Muscle of leg (tissue), 11 donors: ENCODE data around the gene GPHN. TPM values are rescaled to one million over a fixed set of nuclear protein-coding genes. Genes with fewer than 3 reads are reported as not detected.

Experiments used
- DNase-seq: peaks from one replicate; pipeline ENCODE4 v3.0.0; 2013
- H3K27ac ChIP-seq: one replicate; pipeline ENCODE4 v1.5.1; 2013; ENCODE audit warnings: mild to moderate bottlenecking, low read length, control low read depth
- H3K27me3 ChIP-seq: one replicate; pipeline ENCODE4 v1.6.1; 2013; ENCODE audit warnings: low read length; ENCODE audit not compliant: control insufficient read depth, insufficient read depth
- H3K36me3 ChIP-seq: one replicate; pipeline ENCODE4 v1.6.1; 2013; ENCODE audit warnings: low read length; ENCODE audit not compliant: control insufficient read depth, insufficient read depth
- H3K4me1 ChIP-seq: one replicate; pipeline ENCODE4 v1.6.1; 2013; ENCODE audit warnings: low read length; ENCODE audit not compliant: control insufficient read depth, insufficient read depth
- H3K4me3 ChIP-seq: one replicate; pipeline ENCODE4 v1.5.1; 2013; ENCODE audit warnings: low read length, control low read depth
- H3K9me3 ChIP-seq: replicated peaks from 2 replicates; pipeline ENCODE4 v1.6.1; 2013; ENCODE audit warnings: low read depth, low read length; ENCODE audit not compliant: control insufficient read depth
- WGBS: methylation state at CpG from one replicate; pipeline ENCODE4 v1.1.5; 2013; ENCODE audit warnings: missing lambda C conversion rate; ENCODE audit not compliant: insufficient coverage; 5-methylcytosine and 5-hydroxymethylcytosine counted together
- polyA plus RNA-seq, 8 donors: library from polyadenylated mRNA; unstranded; fragments of 120-200 nt; gene quantifications; one replicate each; pipeline versions ENCODE4 v1.2.1 to v1.2.3, GENCODE V29; 2013; ENCODE audit warnings: inconsistent platforms in 1 of 8, low replicate concordance in 1 of 8; ENCODE audit not compliant: insufficient read length in 8 of 8, insufficient read depth in 1 of 8
- total RNA-seq: library from RNA; stranded (reverse); fragments of 120-200 nt; gene quantifications from one replicate; pipeline ENCODE4 v1.2.4, GENCODE V29; 2013

GPHN gene
- total and polyA plus RNA-seq, 9 donors = 13.6 to 19.4 (median 16.5) TPM

GRCh38 chr14:67186789-67187584, 679.0 kb downstream of the GPHN start:
- no peak overlapping the region for H3K27ac ChIP-seq
- no peaks in the 10 kb centered on the region for H3K9me3 ChIP-seq
- no peaks in the 10 kb centered on the region for H3K4me1 ChIP-seq
- 40% methylated on average over 6 of the region's 7 CpGs for WGBS
- H3K4me3 ChIP-seq = no peak overlapping the region
- peak; percentile 19 for DNase-seq
- H3K36me3 ChIP-seq = no peaks in the 10 kb centered on the region
- H3K27me3 ChIP-seq = no peaks in the 10 kb centered on the region

GRCh38 chr14:67187826-67188225, 679.9 kb downstream of the GPHN start:
- WGBS = no CpG with 5 or more reads among the region's 2 CpGs
- no peak for DNase-seq

GRCh38 chr14:67188326-67188725, 680.4 kb downstream of the GPHN start:
- Histone ChIP-seq H3K27me3 (no peaks in the 10 kb centered on the region), H3K9me3 (no peaks in the 10 kb centered on the region)
- no CpG with 5 or more reads among the region's 4 CpGs for WGBS

More at GRCh38 chr14:67187826-67188225, 679.9 kb downstream of the GPHN start:
- H3K27me3 ChIP-seq = no peaks in the 10 kb centered on the region
- H3K4me1 ChIP-seq = no peaks in the 10 kb centered on the region
- no peaks in the 10 kb centered on the region for H3K9me3 ChIP-seq
- H3K4me3 ChIP-seq = no peak overlapping the region
- H3K27ac ChIP-seq = no peak overlapping the region
- H3K36me3 ChIP-seq = no peaks in the 10 kb centered on the region

GRCh38 chr14:67191768-67192290, 683.9 kb downstream of the GPHN start:
- DNase-seq = no peak
- no peaks in the 10 kb centered on the region for H3K36me3 ChIP-seq
- WGBS = no CpG with 5 or more reads among the region's 8 CpGs
- no peak overlapping the region for H3K4me3 ChIP-seq
- no peaks in the 10 kb centered on the region for H3K9me3 ChIP-seq
- no peaks in the 10 kb centered on the region for H3K4me1 ChIP-seq
- H3K27me3 ChIP-seq = no peaks in the 10 kb centered on the region
- H3K27ac ChIP-seq = no peak overlapping the region

More at GRCh38 chr14:67188326-67188725, 680.4 kb downstream of the GPHN start:
- H3K4me3 ChIP-seq = no peak overlapping the region
- DNase-seq = no peak
- H3K36me3 ChIP-seq = no peaks in the 10 kb centered on the region
- no peaks in the 10 kb centered on the region for H3K4me1 ChIP-seq
- H3K27ac ChIP-seq = no peak overlapping the region

GRCh38 chr14:67192366-67192765, 684.4 kb downstream of the GPHN start:
- DNase-seq = no peak
- no peak overlapping the region for H3K27ac ChIP-seq
- H3K4me1 ChIP-seq = no peaks in the 10 kb centered on the region
- H3K4me3 ChIP-seq = no peak overlapping the region
- no peaks in the 10 kb centered on the region for H3K9me3 ChIP-seq
- H3K27me3 ChIP-seq = no peaks in the 10 kb centered on the region
- H3K36me3 ChIP-seq = no peaks in the 10 kb centered on the region
- WGBS = no CpG with 5 or more reads among the region's 2 CpGs

- H3K9me3 ChIP-seq = no peaks in the 10 kb centered on the region
- H3K4me3 ChIP-seq = no peak overlapping the region
- no peaks in the 10 kb centered on the region for H3K4me1 ChIP-seq
- no CpG with 5 or more reads among the region's 2 CpGs for WGBS
- no peaks in the 10 kb centered on the region for H3K27me3 ChIP-seq
- no peak for DNase-seq
- H3K36me3 ChIP-seq = no peaks in the 10 kb centered on the region
- no peak overlapping the region for H3K27ac ChIP-seq
Observed at GRCh38 chr14:67195279-67195678, 687.3 kb downstream of the GPHN start.

- H3K27me3 ChIP-seq = no peaks in the 10 kb centered on the region
- H3K4me3 ChIP-seq = no peak overlapping the region
- 83% methylated on average over 3 of the region's 6 CpGs for WGBS
- no peak overlapping the region for H3K27ac ChIP-seq
- no peaks in the 10 kb centered on the region for H3K9me3 ChIP-seq
- DNase-seq = no peak
- no peaks in the 10 kb centered on the region for H3K4me1 ChIP-seq
- H3K36me3 ChIP-seq = no peaks in the 10 kb centered on the region
Observed at GRCh38 chr14:67199016-67199415, 691.1 kb downstream of the GPHN start.

GRCh38 chr14:67207810-67208209, 699.9 kb downstream of the GPHN start:
- WGBS = 69% methylated on average over 7 of the region's 8 CpGs
- H3K9me3 ChIP-seq = no peaks in the 10 kb centered on the region
- H3K36me3 ChIP-seq = no peaks in the 10 kb centered on the region
- DNase-seq = no peak
- no peaks in the 10 kb centered on the region for H3K27me3 ChIP-seq
- no peaks in the 10 kb centered on the region for H3K4me1 ChIP-seq
- no peak overlapping the region for H3K27ac ChIP-seq
- no peak overlapping the region for H3K4me3 ChIP-seq

- no peak for DNase-seq
- Histone ChIP-seq H3K36me3 (no peaks in the 10 kb centered on the region), H3K27ac (no peak overlapping the region), H3K9me3 (no peaks in the 10 kb centered on the region), H3K27me3 (no peaks in the 10 kb centered on the region), H3K4me3 (no peak overlapping the region), H3K4me1 (no peaks in the 10 kb centered on the region)
- WGBS = 61% methylated on average over 2 of the region's 2 CpGs
Observed at GRCh38 chr14:67218126-67218525, 710.2 kb downstream of the GPHN start.

- Histone ChIP-seq H3K36me3 (no peaks in the 10 kb centered on the region), H3K27ac (no peak overlapping the region), H3K4me1 (no peaks in the 10 kb centered on the region), H3K27me3 (no peaks in the 10 kb centered on the region), H3K4me3 (no peak overlapping the region), H3K9me3 (no peaks in the 10 kb centered on the region)
- no CpG with 5 or more reads among the region's 6 CpGs for WGBS
- no peak for DNase-seq
Observed at GRCh38 chr14:67221248-67221981, 713.5 kb downstream of the GPHN start.
